NCI-H1417 treated with DMSO at 0.1 percent for 48 hours (cell line): ENCODE data around the gene HTRA2.
"Not testable (repeated sequence)": the region's sequence is repeated elsewhere in the genome, so short reads cannot be mapped to it uniquely, and the experiment has no call there.

Experiments
- DNase-seq: peaks from one replicate; lab custom pipeline; 2025; lab: John Stamatoyannopoulos, UW

The HTRA2 gene

DNA sequence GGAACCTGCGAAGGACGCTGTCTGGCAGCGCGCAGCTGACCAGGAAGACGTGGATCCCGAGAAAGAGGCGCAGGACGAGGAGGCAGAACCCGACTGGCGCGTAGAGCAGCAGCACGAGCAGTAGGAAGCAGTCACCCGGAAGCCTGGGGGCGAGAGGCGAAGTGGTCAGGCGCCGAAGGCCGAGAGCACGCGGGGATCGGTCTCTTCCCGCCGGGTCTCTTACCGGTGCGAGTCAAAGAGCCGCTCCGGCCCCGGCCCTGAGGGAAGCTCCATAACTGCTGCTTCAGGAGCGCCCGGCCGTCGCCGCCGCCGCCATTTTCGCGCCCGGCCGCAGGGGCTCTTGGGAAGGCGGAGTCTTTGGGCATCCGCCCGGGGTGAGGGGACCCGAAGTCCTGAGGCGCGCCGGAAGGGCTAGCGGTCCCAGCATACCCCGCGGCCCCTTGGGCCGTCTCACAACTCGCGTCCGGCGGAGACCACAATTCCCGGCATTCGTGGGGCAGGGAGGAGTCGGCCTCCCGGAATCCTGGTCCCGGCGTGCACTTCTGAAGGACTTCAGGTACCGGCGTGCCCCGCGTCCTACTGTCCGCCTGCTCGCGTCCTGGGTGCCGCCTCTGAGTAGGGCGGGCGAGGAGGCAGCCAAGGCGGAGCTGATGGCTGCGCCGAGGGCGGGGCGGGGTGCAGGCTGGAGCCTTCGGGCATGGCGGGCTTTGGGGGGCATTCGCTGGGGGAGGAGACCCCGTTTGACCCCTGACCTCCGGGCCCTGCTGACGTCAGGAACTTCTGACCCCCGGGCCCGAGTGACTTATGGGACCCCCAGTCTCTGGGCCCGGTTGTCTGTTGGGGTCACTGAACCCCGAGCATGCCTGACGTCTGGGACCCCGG, at the start of gene HTRA2, which contains the start of gene AUP1:
Gene HTRA2, plus strand, starts transcription at position 577 of the 882 bp plus-strand sequence. Its CDS starts 74 bp downstream, at position 651.
Gene AUP1, minus strand, starts transcription at position 350 of the 882 bp plus-strand sequence. Its CDS starts 77 bp downstream, at position 273.
- DNase-seq: peak; percentile 84

- no peak for DNase-seq
These were observed 48.3 kb upstream of the HTRA2 start for GRCh38 chr2:74481431-74481830.

- no peak for DNase-seq
These were observed 47.6 kb upstream of the HTRA2 start for GRCh38 chr2:74481961-74482800.

DNA sequence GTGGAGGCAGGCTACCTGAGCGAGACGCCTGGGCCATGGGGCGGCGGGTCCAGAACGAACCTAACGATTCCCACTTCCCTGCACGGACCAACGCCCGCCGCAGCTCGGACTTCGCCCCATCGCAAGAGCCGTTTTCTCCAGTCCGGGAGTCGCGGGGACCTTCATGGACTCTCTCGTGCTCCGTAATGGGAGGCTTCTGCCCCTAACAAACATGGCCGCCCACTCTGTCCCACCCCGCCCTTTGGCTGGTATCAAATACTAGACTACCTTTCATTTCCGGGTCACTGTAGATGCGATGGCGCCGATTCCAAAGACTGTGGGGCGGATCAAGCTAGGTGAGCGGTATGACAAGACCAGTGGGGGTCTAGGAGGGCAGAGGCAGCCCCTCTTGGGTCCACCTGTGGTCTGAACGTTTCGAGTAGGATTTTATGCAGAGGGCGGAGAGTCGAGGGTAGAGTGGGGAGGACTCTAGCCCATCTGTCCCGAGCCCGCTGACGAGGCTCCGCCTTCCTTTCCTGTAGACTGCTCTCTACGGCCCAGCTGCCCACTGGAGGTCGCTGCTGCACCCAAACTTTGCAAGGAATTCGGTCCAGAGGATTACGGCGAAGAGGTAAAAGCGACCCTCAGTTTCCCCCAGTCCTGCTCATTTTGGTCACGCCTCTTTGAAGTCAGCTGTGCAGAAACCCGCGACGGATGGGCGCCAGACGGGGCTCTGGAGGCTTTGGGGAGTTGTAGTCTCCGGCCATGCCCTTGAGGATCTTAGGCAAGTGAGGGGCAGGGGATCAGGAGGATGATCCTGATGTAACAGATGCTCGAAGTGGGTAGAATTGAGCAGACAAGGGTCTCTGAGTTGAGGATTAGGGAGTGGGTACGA, 46.7 kb upstream of the HTRA2 start, which contains the start of the genes CCDC142 and TTC31:
Gene CCDC142, minus strand, starts transcription at position 198 of the 874 bp plus-strand sequence. Its CDS starts 161 bp downstream, at position 37.
Gene TTC31, plus strand, starts transcription at position 281 of the 874 bp plus-strand sequence. Its CDS starts 15 bp downstream, at position 296.
- peak; percentile 90 for DNase-seq

- DNase-seq: not testable (repeated sequence)
These were observed 46.0 kb upstream of the HTRA2 start for GRCh38 chr2:74483675-74484164.

DNA sequence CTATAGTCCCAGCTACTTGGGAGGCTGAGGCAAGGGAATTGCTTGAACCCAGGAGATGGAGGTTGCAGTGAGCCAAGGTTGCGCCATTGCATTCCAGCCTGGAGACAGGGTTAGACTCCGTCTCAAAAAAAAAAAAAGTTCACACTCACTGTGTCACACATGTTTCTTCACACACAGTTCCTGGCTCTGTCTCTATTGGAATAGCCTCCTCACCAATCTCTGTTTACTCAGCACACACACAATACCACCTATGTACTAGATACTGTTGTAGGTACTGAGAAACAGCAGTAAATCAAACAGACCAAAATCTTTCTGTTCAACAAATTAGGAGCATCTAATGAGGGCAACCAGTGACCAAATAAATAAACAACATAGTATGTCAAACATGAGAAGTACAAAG, 43.6 kb upstream of the HTRA2 start:
- no peak for DNase-seq

DNA sequence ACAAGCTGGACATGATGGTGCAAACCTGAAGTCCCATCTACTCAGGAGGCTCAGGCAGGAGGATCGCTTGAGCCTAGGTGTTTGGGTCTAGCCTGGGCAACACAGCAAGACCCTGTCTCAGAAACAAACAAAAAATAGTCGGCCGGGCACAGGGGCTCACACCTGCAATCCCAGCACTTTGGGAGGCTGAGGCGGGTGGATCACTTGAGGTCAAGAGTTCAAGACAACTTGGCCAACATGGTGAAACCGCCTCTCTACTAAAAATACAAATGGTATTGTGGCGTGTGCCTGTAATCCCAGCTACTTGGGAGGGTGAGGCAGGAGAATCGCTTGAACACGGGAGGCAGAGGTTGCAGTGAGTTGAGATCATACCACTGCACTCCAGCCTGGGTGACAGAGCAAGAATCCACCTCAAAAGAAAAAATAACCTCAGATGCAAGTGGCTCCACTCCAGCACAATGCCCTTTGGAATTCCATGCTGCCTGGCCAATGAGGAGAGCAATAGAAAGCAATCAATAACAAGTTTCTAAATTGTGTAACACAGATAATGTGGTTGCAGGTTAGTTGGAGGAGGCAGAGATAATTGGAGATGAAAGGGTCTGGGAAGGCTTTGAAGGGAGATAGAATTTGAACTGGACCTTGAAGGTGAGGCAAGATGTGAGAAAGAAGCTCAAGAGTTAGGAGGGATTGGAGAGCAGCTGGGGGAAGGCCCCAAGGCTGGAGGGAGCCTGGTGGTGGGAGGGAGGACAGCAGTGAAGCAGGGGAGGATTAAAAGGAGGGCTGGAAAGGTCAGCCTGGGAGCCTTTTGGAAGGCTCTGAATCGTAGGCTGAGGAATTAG, 40.9 kb upstream of the HTRA2 start:
- DNase-seq: no peak

DNA sequence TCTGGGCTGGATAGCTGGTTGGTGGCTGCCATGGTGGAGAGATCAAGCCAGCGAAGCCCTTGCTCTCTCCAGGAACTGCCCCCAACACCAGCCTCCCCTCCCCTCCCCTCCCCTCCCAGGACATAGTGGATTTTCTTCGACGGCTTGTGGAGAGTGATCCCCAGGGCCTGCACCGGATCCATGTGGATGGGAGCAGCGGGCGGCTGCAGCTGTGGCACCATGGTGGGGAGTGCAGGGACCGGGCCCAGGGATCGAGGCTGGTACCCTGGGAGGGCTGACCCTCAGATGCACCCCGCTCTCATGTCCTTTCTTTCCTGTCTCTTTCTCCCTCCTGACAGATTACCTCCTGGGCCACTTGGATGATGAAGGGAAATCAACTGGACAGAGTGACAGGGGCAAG, 39.8 kb upstream of the HTRA2 start:
- DNase-seq: no peak

DNA sequence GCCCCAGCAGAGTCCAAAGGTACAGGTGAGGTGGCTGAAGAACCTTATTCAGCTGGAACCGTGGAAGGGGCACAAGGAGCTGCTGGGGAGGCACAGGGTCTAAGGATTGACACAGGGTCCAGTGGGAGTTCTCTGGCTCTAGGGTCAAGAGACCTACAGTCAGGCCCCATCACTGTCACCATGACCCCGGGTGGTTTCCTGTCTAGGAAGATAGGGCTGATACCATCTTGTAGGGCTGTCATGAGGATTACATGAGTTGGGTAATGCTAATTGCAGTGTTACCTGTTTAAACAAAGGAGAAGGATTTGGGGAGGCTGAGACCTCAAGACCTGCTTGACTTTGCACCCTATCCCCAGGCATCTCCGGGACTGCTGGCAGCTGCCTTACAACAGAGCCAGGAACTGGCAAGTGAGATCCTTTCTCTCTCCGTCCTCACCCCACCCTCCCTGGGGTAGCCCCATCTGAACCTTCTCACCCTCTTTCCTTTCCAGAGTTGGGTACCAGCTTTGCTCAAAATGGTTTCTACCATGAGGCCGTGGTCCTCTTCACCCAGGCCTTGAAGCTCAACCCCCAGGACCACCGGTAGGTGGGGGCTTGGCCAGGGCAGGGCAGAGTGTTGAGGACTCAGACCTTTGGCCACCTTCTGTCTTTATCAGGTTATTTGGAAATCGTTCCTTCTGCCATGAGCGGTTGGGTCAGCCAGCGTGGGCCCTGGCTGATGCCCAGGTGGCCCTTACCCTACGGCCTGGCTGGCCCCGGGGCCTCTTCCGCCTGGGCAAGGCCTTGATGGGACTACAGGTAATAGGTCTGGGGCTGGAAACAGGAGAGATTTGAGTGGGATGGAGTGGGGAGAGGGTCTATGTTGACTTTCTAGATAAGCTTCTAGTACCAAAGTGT, 37.8 kb upstream of the HTRA2 start:
- no peak for DNase-seq

- DNase-seq: no peak
These were observed 36.2 kb upstream of the HTRA2 start for GRCh38 chr2:74493546-74493945.

DNA sequence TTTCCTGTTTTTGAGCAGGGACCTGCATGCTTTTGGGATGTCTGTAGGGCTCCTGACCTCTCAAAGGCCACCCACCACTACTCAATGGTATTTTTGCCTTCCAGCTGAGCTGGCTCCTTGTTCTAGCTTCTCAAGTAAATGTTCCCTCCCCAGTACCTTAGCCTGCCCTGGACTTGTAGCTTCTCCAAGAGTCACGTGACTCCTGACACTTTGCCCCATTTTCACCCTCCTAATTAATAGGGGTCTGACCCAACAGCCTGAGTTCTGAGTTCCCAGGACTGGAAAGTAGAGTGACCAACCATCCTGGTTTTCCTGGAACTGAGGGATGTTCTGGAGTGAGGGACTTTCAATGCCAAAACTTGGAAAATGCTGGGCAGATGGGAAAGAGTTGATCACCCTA, 34.3 kb upstream of the HTRA2 start:
- DNase-seq: no peak

DNA sequence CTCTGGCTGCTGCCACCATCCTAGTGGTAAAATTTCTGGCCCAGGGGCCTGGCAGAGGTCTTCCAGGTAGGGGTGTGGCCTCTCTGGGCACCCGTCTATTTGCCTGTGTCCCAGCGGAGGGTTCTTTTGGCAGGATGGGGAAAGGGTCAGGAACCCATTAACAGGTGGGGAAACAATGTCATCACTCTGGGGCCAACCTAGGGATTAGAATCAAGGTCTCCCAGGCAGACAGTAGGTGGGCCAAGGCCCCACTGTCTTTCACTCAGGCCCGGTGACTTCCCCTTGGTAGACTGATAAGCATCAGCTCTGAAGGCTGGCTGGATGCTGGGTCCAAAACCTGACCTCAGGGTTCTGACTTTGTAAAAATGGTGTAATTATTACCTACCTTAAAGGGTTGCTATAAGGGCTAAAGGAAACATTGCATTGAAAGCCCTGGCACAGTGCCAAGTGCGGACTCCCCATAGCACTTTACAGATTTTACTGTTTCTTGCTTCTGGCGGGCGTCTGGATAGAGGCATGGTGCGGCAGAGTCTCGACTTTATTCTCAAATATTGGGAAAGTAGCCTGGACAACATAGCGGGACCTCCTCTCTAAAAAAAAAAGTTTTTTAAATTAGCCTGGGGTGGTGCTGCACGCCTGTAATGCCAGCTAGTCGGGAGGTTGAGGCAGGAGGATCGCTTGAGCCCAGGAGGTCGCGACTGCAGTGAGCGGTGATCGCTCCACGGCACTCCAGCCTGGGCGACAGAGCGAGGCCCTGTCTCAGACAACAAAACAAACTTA, 32.5 kb upstream of the HTRA2 start:
- DNase-seq: no peak

GRCh38 chr2:74497777-74498499, 31.8 kb upstream of the HTRA2 start:
- DNase-seq: no peak

- DNase-seq: no peak
These were observed 31.1 kb upstream of the HTRA2 start for GRCh38 chr2:74498500-74499266.

- no peak for DNase-seq
These were observed 30.3 kb upstream of the HTRA2 start, which contains the start of gene LBX2 for GRCh38 chr2:74499267-74499939. TSS of gene LBX2 (minus strand) at chr2:74499603. CDS start at chr2:74499537, 66 bp downstream.

DNA sequence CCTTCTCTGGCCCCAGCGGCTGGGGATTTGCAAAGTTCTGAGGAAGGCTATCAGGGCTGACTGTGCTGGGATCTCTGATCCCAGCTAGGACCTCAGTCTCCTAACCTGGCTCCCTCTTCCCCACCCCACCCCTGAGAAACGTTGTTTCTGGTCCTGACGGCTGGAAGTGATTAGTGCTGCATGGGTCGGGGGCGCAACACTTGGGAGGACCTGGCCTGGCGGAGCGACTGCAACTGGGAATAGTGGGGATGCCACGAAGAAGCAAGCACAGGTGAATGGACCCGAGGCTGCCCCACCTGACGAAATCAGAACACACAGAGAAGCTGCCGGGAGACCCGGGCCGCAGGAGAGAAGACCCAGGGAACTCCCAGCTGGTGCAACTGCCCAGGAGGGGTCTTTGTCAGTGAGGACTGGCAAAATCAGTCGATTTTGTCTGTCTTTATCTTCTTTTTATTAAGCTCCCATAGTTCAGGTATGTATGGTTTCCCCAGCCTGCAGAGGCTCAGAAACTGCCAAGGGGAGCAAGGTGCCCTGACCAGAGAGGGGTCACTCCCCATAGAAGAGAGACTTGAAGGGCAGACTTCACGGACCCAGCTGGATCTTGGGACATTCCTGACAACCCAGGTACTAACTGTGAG, 29.7 kb upstream of the HTRA2 start:
- no peak for DNase-seq
